HEK293 (cell line): ENCODE results near the gene SERPINE2.

Experiments
- HOXA7 ChIP-seq: sonication (generic); formaldehyde crosslinking; IDR thresholded peaks from 2 replicates; pipeline ENCODE4 v1.8.1; 2022; ENCODE audit warnings: missing genetic modification reagents, borderline replicate concordance
- KLF1 ChIP-seq: fragments of 450-650 bp; formaldehyde crosslinking; IDR thresholded peaks from 2 replicates; pipeline ENCODE4 v1.5.1; 2016; ENCODE audit warnings: missing biosample characterization, missing genetic modification characterization
- KLF16 ChIP-seq: fragments of 450-650 bp; formaldehyde crosslinking; IDR thresholded peaks from 2 replicates; pipeline ENCODE4 v1.5.1; 2017; ENCODE audit warnings: missing biosample characterization, missing genetic modification characterization
- KLF17 ChIP-seq: fragments of 450-650 bp; formaldehyde crosslinking; IDR thresholded peaks from 2 replicates; pipeline ENCODE4 v1.5.1; 2016; ENCODE audit warnings: missing biosample characterization, missing genetic modification characterization
- MYNN ChIP-seq: fragments of 450-650 bp; formaldehyde crosslinking; IDR thresholded peaks from 2 replicates; pipeline ENCODE4 v1.5.1; 2016; ENCODE audit warnings: missing biosample characterization, missing genetic modification characterization, borderline replicate concordance
- REST ChIP-seq: fragments of 450-650 bp; formaldehyde crosslinking; IDR thresholded peaks from 2 replicates; pipeline ENCODE4 v1.5.1; 2016; ENCODE audit warnings: missing biosample characterization, missing genetic modification characterization
- SALL2 ChIP-seq: fragments of 450-650 bp; formaldehyde crosslinking; IDR thresholded peaks from 2 replicates; pipeline ENCODE4 v1.5.0; 2017; ENCODE audit warnings: missing biosample characterization, mild to moderate bottlenecking, missing genetic modification characterization, borderline replicate concordance
- SCRT2 ChIP-seq: fragments of 450-650 bp; formaldehyde crosslinking; IDR thresholded peaks from 2 replicates; pipeline ENCODE4 v1.5.1; 2016; ENCODE audit warnings: missing biosample characterization, missing genetic modification characterization
- SETDB1 ChIP-seq: IDR thresholded peaks from one replicate; pipeline ENCODE4 v1.6.1; 2017; ENCODE audit warnings: mild to moderate bottlenecking, low read length, moderate library complexity, mixed read lengths; ENCODE audit not compliant: insufficient read length
- SP7 ChIP-seq: fragments of 450-650 bp; formaldehyde crosslinking; IDR thresholded peaks from 2 replicates; pipeline ENCODE4 v1.5.1; 2016; ENCODE audit warnings: missing biosample characterization, missing genetic modification characterization
- ZBTB1 ChIP-seq: fragments of 450-650 bp; formaldehyde crosslinking; IDR thresholded peaks from 2 replicates; pipeline ENCODE4 v1.5.1; 2016; ENCODE audit warnings: missing biosample characterization, missing genetic modification characterization
- ZNF140 ChIP-seq: fragments of 450-650 bp; formaldehyde crosslinking; IDR thresholded peaks from 2 replicates; pipeline ENCODE4 v1.5.1; 2016; ENCODE audit warnings: missing biosample characterization, missing genetic modification characterization
- ZNF148 ChIP-seq: fragments of 450-650 bp; formaldehyde crosslinking; IDR thresholded peaks from 2 replicates; pipeline ENCODE4 v1.5.0; 2017; ENCODE audit warnings: missing biosample characterization, missing genetic modification characterization, borderline replicate concordance
- ZNF404 ChIP-seq: fragments of 450-650 bp; formaldehyde crosslinking; IDR thresholded peaks from 2 replicates; pipeline ENCODE4 v1.5.1; 2017; ENCODE audit warnings: missing biosample characterization, missing genetic modification characterization
- ZNF449 ChIP-seq: fragments of 450-650 bp; formaldehyde crosslinking; IDR thresholded peaks from 2 replicates; pipeline ENCODE4 v1.5.1; 2017; ENCODE audit warnings: missing biosample characterization, mild to moderate bottlenecking, missing genetic modification characterization, moderate library complexity
- ZNF488 ChIP-seq: fragments of 450-650 bp; formaldehyde crosslinking; IDR thresholded peaks from 2 replicates; pipeline ENCODE4 v1.5.1; 2016; ENCODE audit warnings: missing biosample characterization, missing genetic modification characterization
- ZNF514 ChIP-seq: fragments of 450-650 bp; formaldehyde crosslinking; IDR thresholded peaks from 2 replicates; pipeline ENCODE4 v1.5.1; 2016; ENCODE audit warnings: missing biosample characterization, missing genetic modification characterization
- ZNF555 ChIP-seq: fragments of 450-650 bp; formaldehyde crosslinking; conservative IDR thresholded peaks from 2 replicates; pipeline ENCODE4 v1.5.1; 2017; ENCODE audit warnings: missing biosample characterization, mild to moderate bottlenecking, missing genetic modification characterization, inconsistent platforms
- ZNF560 ChIP-seq: fragments of 450-650 bp; formaldehyde crosslinking; IDR thresholded peaks from 2 replicates; pipeline ENCODE4 v1.5.1; 2017; ENCODE audit warnings: missing biosample characterization, missing genetic modification characterization, borderline replicate concordance
- ZNF624 ChIP-seq: fragments of 450-650 bp; formaldehyde crosslinking; IDR thresholded peaks from 2 replicates; pipeline ENCODE4 v1.5.1; 2017; ENCODE audit warnings: missing biosample characterization, missing genetic modification characterization
- ZNF626 ChIP-seq: fragments of 450-650 bp; sonication (Bioruptor Pico); formaldehyde crosslinking; IDR thresholded peaks from 2 replicates; pipeline ENCODE4 v1.5.1; 2018; ENCODE audit warnings: missing biosample characterization, missing genetic modification characterization, inconsistent platforms
- ZNF670 ChIP-seq: fragments of 450-650 bp; formaldehyde crosslinking; IDR thresholded peaks from 2 replicates; pipeline ENCODE4 v1.5.1; 2016; ENCODE audit warnings: missing biosample characterization, missing genetic modification characterization, low read depth
- ZNF692 ChIP-seq: fragments of 450-650 bp; formaldehyde crosslinking; IDR thresholded peaks from 2 replicates; pipeline ENCODE4 v1.5.1; 2016; ENCODE audit warnings: missing biosample characterization, missing genetic modification characterization
- ZNF704 ChIP-seq: fragments of 450-650 bp; formaldehyde crosslinking; IDR thresholded peaks from 2 replicates; pipeline ENCODE4 v1.5.1; 2016; ENCODE audit warnings: missing biosample characterization, missing genetic modification characterization
- ZNF785 ChIP-seq: fragments of 450-650 bp; formaldehyde crosslinking; IDR thresholded peaks from 2 replicates; pipeline ENCODE4 v1.5.1; 2016; ENCODE audit warnings: missing biosample characterization, missing genetic modification characterization
- ZNF830 ChIP-seq: fragments of 450-650 bp; IDR thresholded peaks from 2 replicates; pipeline ENCODE4 v1.5.0; 2018; ENCODE audit warnings: missing biosample characterization, missing genetic modification characterization, low read depth, mild to moderate bottlenecking, moderate library complexity
- ZXDB ChIP-seq: fragments of 450-650 bp; formaldehyde crosslinking; IDR thresholded peaks from 2 replicates; pipeline ENCODE4 v1.5.1; 2016; ENCODE audit warnings: missing biosample characterization, missing genetic modification characterization

The SERPINE2 gene

GRCh38 chr2:223957092-223957851, 81.8 kb downstream of the SERPINE2 start, which contains the start of gene MRPL44 (continued):
- peak; percentile 91 for TF ChIP-seq ZNF692
- TF ChIP-seq ZNF555 (tag by site-specific recombination), result no peak
- TF ChIP-seq REST, result peak; percentile 63
- no peak for TF ChIP-seq ZNF148
- TF ChIP-seq SCRT2 (tag by site-specific recombination), result peak; percentile 36; the same call in 1 of the 2 replicates
- TF ChIP-seq ZNF404 (tag by site-specific recombination), result no peak
- TF ChIP-seq ZNF626, result no peak
- TF ChIP-seq ZNF624 (tag by site-specific recombination), result 0 out of 2 replicates have a peak, but pooled peaks have one; percentile 62
- no peak for TF ChIP-seq ZNF704 (tag by site-specific recombination)
- TF ChIP-seq MYNN (tag by site-specific recombination), result peak; percentile 60; the same call in 1 of the 2 replicates
- TF ChIP-seq ZNF449 (tag by site-specific recombination), result 0 out of 2 replicates have a peak, but pooled peaks have one; percentile 29
- no peak for TF ChIP-seq ZNF670 (tag by site-specific recombination)
- TF ChIP-seq ZNF560, result no peak
- TF ChIP-seq ZXDB (tag by site-specific recombination), result peak; percentile 96
- no peak for TF ChIP-seq ZNF488 (tag by site-specific recombination)
- no peak; the same call in 1 of the 2 replicates for TF ChIP-seq SALL2 (tag by site-specific recombination)
- no peak for TF ChIP-seq ZNF514 (tag by site-specific recombination)
- TF ChIP-seq KLF1 (tag by site-specific recombination), result peak; percentile 90
- TF ChIP-seq ZNF785 (tag by site-specific recombination), result no peak
- TF ChIP-seq SP7 (tag by site-specific recombination), result peak; percentile 89
- TF ChIP-seq ZNF140 (tag by site-specific recombination), result no peak
- no peak for TF ChIP-seq ZNF830 (tag by site-specific recombination)
- peak; percentile 96 for TF ChIP-seq KLF16
- TF ChIP-seq SETDB1, result no peak
- no peak for TF ChIP-seq HOXA7 (CRISPR knock-in tag)
- TF ChIP-seq KLF17 (tag by site-specific recombination), result peak; percentile 91
- TF ChIP-seq ZBTB1 (tag by site-specific recombination), result 0 out of 2 replicates have a peak, but pooled peaks have one; percentile 9
